ENCODE measurements around the gene VTI1B.
"Not testable (repeated sequence)": the region's sequence is repeated elsewhere in the genome, so short reads cannot be mapped to it uniquely, and the experiment has no call there.

The VTI1B gene

GRCh38 chr14:67630186-67630585 is 44.2 kb downstream of the VTI1B start:
- ChIA-PET CTCF (no interaction called here), POLR2A (no interaction called here)
- no peak for TF ChIP-seq LEF1 (IDR thresholded peaks at IDR 0.05; ENCODE audit: borderline replicate concordance)
- no peak for TF ChIP-seq CTBP1 (IDR thresholded peaks at IDR 0.05; ENCODE audit: borderline replicate concordance)
- no peak for TF ChIP-seq L3MBTL2 (conservative IDR thresholded peaks at IDR 0.05)
- DNase-seq (ENCODE audit: extremely low spot score), result no peak

- CTCF ChIA-PET, result no interaction called here
These were observed 46.9 kb downstream of the VTI1B start for GRCh38 chr14:67627519-67627918.

GRCh38 chr14:67626131-67626530 is 48.3 kb downstream of the VTI1B start:
- CTCF ChIA-PET; POLR2A ChIA-PET; DNase-seq (ENCODE audit: extremely low spot score): not testable (repeated sequence)

More at GRCh38 chr14:67627519-67627918, 46.9 kb downstream of the VTI1B start:
- no peak for TF ChIP-seq ARNT (IDR thresholded peaks at IDR 0.05)
- no peak for TF ChIP-seq TARDBP (IDR thresholded peaks at IDR 0.05)
- no peak for TF ChIP-seq BHLHE40 (IDR thresholded peaks at IDR 0.05; ENCODE audit: borderline replicate concordance)
- POLR2A ChIA-PET, result interaction anchor here (1.6 kb wide), 1 partner anchor 27 kb away, joined by 4 read pairs; the partner anchor contains the start of gene PIGH
- DNase-seq (ENCODE audit: extremely low spot score), result no peak

- no peak for DNase-seq (ENCODE audit: extremely low spot score)
- ChIA-PET POLR2A (interaction anchor here (0.7 to 4.8 kb wide), 4 partner anchors 11 to 72 kb away, joined by 3 to 21 read pairs (median 4); partner anchors contain the start of genes PIGH and RDH11), CTCF (interaction anchor here (0.8 to 1.0 kb wide), 2 partner anchors 44 to 81 kb away, joined by 3 to 11 read pairs; no protein-coding TSS in a partner anchor)
These were observed 51.3 kb downstream of the VTI1B start for GRCh38 chr14:67623114-67623513.

GRCh38 chr14:67622675-67623074 is 51.8 kb downstream of the VTI1B start:
- ChIA-PET CTCF (interaction anchor here (0.8 to 1.0 kb wide), 2 partner anchors 44 to 81 kb away, joined by 3 to 11 read pairs; no protein-coding TSS in a partner anchor), POLR2A (interaction anchor here (0.7 to 4.8 kb wide), 4 partner anchors 12 to 73 kb away, joined by 3 to 21 read pairs (median 4); partner anchors contain the start of genes PIGH and RDH11)
- DNase-seq (ENCODE audit: extremely low spot score), result peak; percentile 32
- TF ChIP-seq FOXA1 (IDR thresholded peaks at IDR 0.05), result no peak
- TF ChIP-seq CTBP1 (IDR thresholded peaks at IDR 0.05; ENCODE audit: borderline replicate concordance), result no peak
- no peak for TF ChIP-seq ARNT (IDR thresholded peaks at IDR 0.05)
- no peak for TF ChIP-seq BHLHE40 (IDR thresholded peaks at IDR 0.05; ENCODE audit: borderline replicate concordance)
- TF ChIP-seq ZNF384 (IDR thresholded peaks at IDR 0.05), result no peak
- TF ChIP-seq ELF4 (IDR thresholded peaks at IDR 0.05), result no peak
- TF ChIP-seq FOXM1 (IDR thresholded peaks at IDR 0.05; ENCODE audit: borderline replicate concordance), result no peak
- no peak for TF ChIP-seq L3MBTL2 (conservative IDR thresholded peaks at IDR 0.05)
- no peak for TF ChIP-seq FOXK2 (IDR thresholded peaks at IDR 0.05)
- TF ChIP-seq HDGF (IDR thresholded peaks at IDR 0.05; ENCODE audit: borderline replicate concordance), result no peak
- TF ChIP-seq SP1 (IDR thresholded peaks at IDR 0.05), result no peak

More at GRCh38 chr14:67623114-67623513, 51.3 kb downstream of the VTI1B start:
- TF ChIP-seq LEF1 (IDR thresholded peaks at IDR 0.05; ENCODE audit: borderline replicate concordance) (no peak), FOXA1 (IDR thresholded peaks at IDR 0.05) (no peak), L3MBTL2 (conservative IDR thresholded peaks at IDR 0.05) (no peak), TARDBP (IDR thresholded peaks at IDR 0.05) (no peak), NFRKB (IDR thresholded peaks at IDR 0.05) (no peak), CTBP1 (IDR thresholded peaks at IDR 0.05; ENCODE audit: borderline replicate concordance) (no peak), ARNT (IDR thresholded peaks at IDR 0.05) (no peak), FOXK2 (IDR thresholded peaks at IDR 0.05) (no peak), SUZ12 (IDR thresholded peaks at IDR 0.05) (no peak), HDGF (IDR thresholded peaks at IDR 0.05; ENCODE audit: borderline replicate concordance) (no peak)

GRCh38 chr14:67620217-67620785 is 54.1 kb downstream of the VTI1B start:
- TF ChIP-seq L3MBTL2 (conservative IDR thresholded peaks at IDR 0.05) (no peak; the same call in 1 of the 2 replicates), NFRKB (IDR thresholded peaks at IDR 0.05) (no peak), PKNOX1 (IDR thresholded peaks at IDR 0.05) (no peak), ZNF384 (IDR thresholded peaks at IDR 0.05) (no peak), BHLHE40 (IDR thresholded peaks at IDR 0.05; ENCODE audit: borderline replicate concordance) (no peak)
- CTCF ChIA-PET, result interaction anchor here (0.6 to 2.2 kb wide), 9 partner anchors 14 to 84 kb away, joined by 3 to 27 read pairs (median 4); partner anchors contain the start of gene PIGH
- DNase-seq (ENCODE audit: extremely low spot score), result peak; percentile 26
- POLR2A ChIA-PET, result interaction anchor here (0.7 to 4.8 kb wide), 12 partner anchors 9 to 78 kb away, joined by 3 to 21 read pairs (median 4); partner anchors contain the start of genes PIGH and RDH11

- ChIA-PET POLR2A (interaction anchor here (0.8 to 4.8 kb wide), 12 partner anchors 10 to 85 kb away, joined by 3 to 21 read pairs (median 6); partner anchors contain the start of genes PIGH and RDH11), CTCF (interaction anchor here (0.6 to 2.2 kb wide), 13 partner anchors 14 to 92 kb away, joined by 3 to 27 read pairs (median 3); partner anchors contain the start of gene PIGH)
- peak; percentile 96 for DNase-seq (ENCODE audit: extremely low spot score)
- no peak for TF ChIP-seq PKNOX1 (IDR thresholded peaks at IDR 0.05)
- no peak for TF ChIP-seq ARNT (IDR thresholded peaks at IDR 0.05)
- peak; percentile 13; the same call in 1 of the 2 replicates for TF ChIP-seq L3MBTL2 (conservative IDR thresholded peaks at IDR 0.05)
These were observed 54.8 kb downstream of the VTI1B start, which contains the start of gene ARG2 for GRCh38 chr14:67619446-67620216. ARG2 (plus strand) TSS chr14:67619920; CDS start chr14:67619978, 58 bp downstream.

All from HEK293T (cell line).